Measurements from ENCODE around the gene ZNF181.
A peak's percentile ranks its signal among the peaks of the same experiment; 100 is the strongest.

Gene ZNF181

DNA sequence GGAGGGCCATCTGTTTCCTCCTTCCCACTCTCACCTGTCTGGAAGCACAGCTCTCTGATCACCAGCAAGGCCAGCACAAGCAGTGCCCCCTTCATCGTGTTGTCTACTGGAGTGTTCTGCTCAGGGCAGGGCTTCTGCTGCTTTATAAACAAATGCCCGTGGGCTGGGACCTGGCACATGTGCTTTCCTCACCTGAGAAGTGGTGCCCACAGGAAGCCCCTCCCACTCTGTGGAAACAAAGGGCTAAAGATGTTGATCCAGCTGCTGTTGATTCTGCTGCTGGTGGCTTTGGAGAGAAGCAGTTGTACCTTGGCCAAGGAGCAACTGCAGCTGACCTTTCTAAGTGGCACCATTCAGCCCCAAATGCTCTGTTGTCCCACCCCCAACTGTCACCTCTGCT, 26.4 kb upstream of the ZNF181 start:
- no peaks in the 10 kb centered on the region for H3K4me1 ChIP-seq (ENCODE audit: insufficient read depth, insufficient read length)
- no peak for DNase-seq (ENCODE audit: low read depth, low spot score)
- no peaks in the 10 kb centered on the region for H3K36me3 ChIP-seq (ENCODE audit: insufficient read depth, insufficient read length, low read length)
- H3K9ac ChIP-seq (ENCODE audit: insufficient read length, low read depth) = no peak overlapping the region
- H3K4me3 ChIP-seq (ENCODE audit: insufficient read length, low read depth) = no peak overlapping the region
- no peak for TF ChIP-seq SUZ12 (IDR thresholded peaks at IDR 0.05; ENCODE audit: extremely low read depth, insufficient read depth, insufficient read length)
- TF ChIP-seq ZNF274 (IDR thresholded peaks at IDR 0.05; ENCODE audit: low read depth, low read length) = no peak
- TF ChIP-seq YY1 (IDR thresholded peaks at IDR 0.05; ENCODE audit: insufficient read depth, insufficient read length) = no peak
- H3K9me3 ChIP-seq (ENCODE audit: insufficient read depth, low read length) = peaks cover 17% of the 10 kb centered on the region; the same call in 1 of the 2 replicates
- no peaks in the 10 kb centered on the region for H3K27me3 ChIP-seq (ENCODE audit: insufficient read depth, insufficient read length)

DNA sequence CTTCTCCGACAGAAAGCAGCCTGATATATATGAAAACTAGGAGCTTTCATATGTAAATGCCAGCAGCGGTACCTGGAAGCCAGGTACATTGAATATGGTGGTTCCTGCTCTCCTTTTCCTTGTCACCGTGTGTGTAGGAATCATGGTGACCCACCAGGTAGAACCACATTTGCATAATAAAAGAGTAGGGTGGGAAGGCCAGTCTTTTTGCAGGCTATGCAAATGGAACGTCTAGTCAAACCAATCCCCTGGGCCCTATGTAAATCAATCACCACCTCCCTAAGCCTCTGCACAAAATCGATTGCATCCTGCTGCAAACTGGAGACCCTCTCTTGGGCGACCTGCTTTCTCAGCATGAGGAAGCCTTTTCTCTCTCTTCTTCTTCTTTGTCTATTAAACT, 22.2 kb upstream of the ZNF181 start:
- H3K9me3 ChIP-seq (ENCODE audit: insufficient read depth, low read length) = peaks cover 38% of the 10 kb centered on the region
- TF ChIP-seq ZNF274 (IDR thresholded peaks at IDR 0.05; ENCODE audit: low read depth, low read length) (no peak), YY1 (IDR thresholded peaks at IDR 0.05; ENCODE audit: insufficient read depth, insufficient read length) (no peak), SUZ12 (IDR thresholded peaks at IDR 0.05; ENCODE audit: extremely low read depth, insufficient read depth, insufficient read length) (no peak)
- no peak overlapping the region for H3K4me3 ChIP-seq (ENCODE audit: insufficient read length, low read depth)
- no peak overlapping the region for H3K9ac ChIP-seq (ENCODE audit: insufficient read length, low read depth)
- no peaks in the 10 kb centered on the region for H3K27me3 ChIP-seq (ENCODE audit: insufficient read depth, insufficient read length)
- H3K4me1 ChIP-seq (ENCODE audit: insufficient read depth, insufficient read length) = no peaks in the 10 kb centered on the region
- no peak for DNase-seq (ENCODE audit: low read depth, low spot score)
- no peaks in the 10 kb centered on the region for H3K36me3 ChIP-seq (ENCODE audit: insufficient read depth, insufficient read length, low read length)

DNA sequence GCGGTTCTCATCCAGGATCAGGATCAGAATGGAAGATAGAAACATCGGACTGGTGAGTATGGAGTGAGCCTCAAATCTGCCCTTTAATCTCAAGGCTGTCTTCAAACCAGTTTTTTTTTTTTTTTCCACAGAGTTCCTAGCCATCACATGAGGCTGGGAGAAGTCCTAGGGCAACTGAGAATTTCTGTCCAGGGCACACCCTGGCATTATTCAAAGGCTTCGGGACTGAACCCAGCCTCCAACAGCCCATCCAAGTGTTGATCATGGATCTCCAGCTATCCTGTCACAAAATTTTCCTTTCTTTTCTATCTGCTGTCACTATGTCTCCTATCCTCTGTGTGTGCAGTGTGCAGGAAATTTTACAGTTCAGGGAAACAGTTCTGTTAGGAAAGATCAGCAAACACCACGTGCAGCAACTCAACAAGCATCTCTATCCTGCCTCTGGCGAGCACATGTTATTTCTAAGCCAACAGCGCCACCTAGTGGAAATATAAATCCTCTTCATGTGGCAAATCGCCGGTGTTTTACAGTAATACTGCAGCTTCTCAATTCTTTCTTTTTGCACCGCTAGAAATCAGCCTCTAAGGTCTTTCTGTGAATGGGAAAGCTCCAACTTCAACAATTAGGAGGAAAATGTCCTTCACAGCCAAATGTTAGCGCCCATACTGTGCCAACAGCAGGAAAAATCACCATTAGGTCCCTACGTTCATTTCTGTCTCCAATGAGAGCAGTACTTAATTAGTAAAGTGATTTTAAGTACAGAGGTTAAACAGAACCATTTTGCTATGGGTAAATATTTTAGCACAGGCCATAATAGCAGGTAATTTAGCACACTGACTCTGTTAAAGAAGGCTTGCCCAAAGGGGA, 21.4 kb upstream of the ZNF181 start:
- DNase-seq (ENCODE audit: low read depth, low spot score) = peak; percentile 63
- no peaks in the 10 kb centered on the region for H3K4me1 ChIP-seq (ENCODE audit: insufficient read depth, insufficient read length)
- peaks cover 38% of the 10 kb centered on the region for H3K9me3 ChIP-seq (ENCODE audit: insufficient read depth, low read length)
- no peak overlapping the region for H3K9ac ChIP-seq (ENCODE audit: insufficient read length, low read depth)
- no peaks in the 10 kb centered on the region for H3K27me3 ChIP-seq (ENCODE audit: insufficient read depth, insufficient read length)
- H3K36me3 ChIP-seq (ENCODE audit: insufficient read depth, insufficient read length, low read length) = no peaks in the 10 kb centered on the region
- TF ChIP-seq SUZ12 (IDR thresholded peaks at IDR 0.05; ENCODE audit: extremely low read depth, insufficient read depth, insufficient read length) = no peak
- no peak for TF ChIP-seq YY1 (IDR thresholded peaks at IDR 0.05; ENCODE audit: insufficient read depth, insufficient read length)
- no peak for TF ChIP-seq ZNF274 (IDR thresholded peaks at IDR 0.05; ENCODE audit: low read depth, low read length)
- no peak overlapping the region for H3K4me3 ChIP-seq (ENCODE audit: insufficient read length, low read depth)

DNA sequence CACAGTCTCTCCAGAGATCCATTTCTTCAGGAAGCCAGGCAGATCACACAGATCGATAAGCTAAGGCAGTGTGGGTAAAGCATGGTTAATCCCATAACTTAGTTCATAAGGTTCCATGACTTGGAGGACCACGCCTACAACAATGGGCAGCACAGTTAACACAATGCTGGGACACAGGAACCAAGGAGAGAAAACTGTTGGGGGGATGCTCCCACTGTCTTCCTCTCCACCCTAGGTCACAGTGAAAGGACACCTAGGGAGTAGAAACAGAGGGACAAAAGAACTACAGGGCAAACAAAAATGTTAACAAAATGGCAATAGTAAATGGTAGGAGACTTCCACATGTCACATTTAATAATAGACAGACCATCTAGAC, 20.8 kb upstream of the ZNF181 start:
- H3K9me3 ChIP-seq (ENCODE audit: insufficient read depth, low read length) = peaks cover 38% of the 10 kb centered on the region
- DNase-seq (ENCODE audit: low read depth, low spot score) = no peak
- TF ChIP-seq SUZ12 (IDR thresholded peaks at IDR 0.05; ENCODE audit: extremely low read depth, insufficient read depth, insufficient read length) = no peak
- no peak for TF ChIP-seq YY1 (IDR thresholded peaks at IDR 0.05; ENCODE audit: insufficient read depth, insufficient read length)
- TF ChIP-seq ZNF274 (IDR thresholded peaks at IDR 0.05; ENCODE audit: low read depth, low read length) = no peak

DNA sequence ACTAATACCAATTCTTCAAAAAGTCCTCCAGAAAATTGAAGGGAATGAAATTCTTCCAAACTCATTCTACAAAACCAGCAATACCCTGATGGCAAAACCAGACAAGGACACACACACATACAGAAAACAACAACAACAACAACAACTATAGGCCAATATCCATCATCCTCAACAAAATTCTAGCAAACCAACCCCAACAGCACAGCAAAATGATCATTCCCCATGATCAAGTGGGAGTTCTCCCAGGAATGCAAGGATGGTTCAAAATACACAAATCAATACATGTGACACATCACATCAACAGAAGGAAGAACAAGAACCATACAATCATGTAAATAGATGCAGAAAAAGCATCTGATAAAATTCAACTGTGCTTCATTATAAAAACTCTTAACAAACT, 18.7 kb upstream of the ZNF181 start:
- TF ChIP-seq YY1 (IDR thresholded peaks at IDR 0.05; ENCODE audit: insufficient read depth, insufficient read length) (no peak), SUZ12 (IDR thresholded peaks at IDR 0.05; ENCODE audit: extremely low read depth, insufficient read depth, insufficient read length) (no peak), ZNF274 (IDR thresholded peaks at IDR 0.05; ENCODE audit: low read depth, low read length) (no peak)
- Histone ChIP-seq H3K4me3 (ENCODE audit: insufficient read length, low read depth) (no peak overlapping the region), H3K27me3 (ENCODE audit: insufficient read depth, insufficient read length) (no peaks in the 10 kb centered on the region), H3K36me3 (ENCODE audit: insufficient read depth, insufficient read length, low read length) (no peaks in the 10 kb centered on the region), H3K9ac (ENCODE audit: insufficient read length, low read depth) (no peak overlapping the region), H3K9me3 (ENCODE audit: insufficient read depth, low read length) (peaks cover 38% of the 10 kb centered on the region), H3K4me1 (ENCODE audit: insufficient read depth, insufficient read length) (no peaks in the 10 kb centered on the region)
- no peak for DNase-seq (ENCODE audit: low read depth, low spot score)

More for the DNA sequence above, 20.8 kb upstream of the ZNF181 start:
- no peak overlapping the region for H3K4me3 ChIP-seq (ENCODE audit: insufficient read length, low read depth)
- no peaks in the 10 kb centered on the region for H3K36me3 ChIP-seq (ENCODE audit: insufficient read depth, insufficient read length, low read length)
- no peaks in the 10 kb centered on the region for H3K27me3 ChIP-seq (ENCODE audit: insufficient read depth, insufficient read length)
- H3K4me1 ChIP-seq (ENCODE audit: insufficient read depth, insufficient read length) = no peaks in the 10 kb centered on the region
- H3K9ac ChIP-seq (ENCODE audit: insufficient read length, low read depth) = no peak overlapping the region

DNA sequence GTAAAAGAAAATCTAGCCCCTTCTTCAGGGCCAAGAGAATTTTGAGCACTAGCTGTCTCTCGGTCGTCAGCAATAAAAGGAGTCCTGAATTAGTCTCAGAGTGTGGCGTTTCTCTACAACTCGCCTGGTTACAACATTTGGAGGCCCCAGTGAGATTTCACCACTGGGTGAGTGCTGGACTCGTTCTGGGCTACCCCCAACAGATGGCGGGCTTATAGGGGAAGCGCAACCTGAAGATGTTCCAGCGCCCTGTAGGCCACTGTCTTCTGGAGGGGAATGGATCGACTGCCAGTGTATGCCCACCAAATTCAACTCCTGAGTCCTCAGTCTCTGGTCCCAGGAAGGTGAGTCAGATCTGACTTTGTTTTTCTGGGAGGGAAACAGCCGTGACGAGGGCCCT, 11.7 kb upstream of the ZNF181 start:
- TF ChIP-seq SUZ12 (IDR thresholded peaks at IDR 0.05; ENCODE audit: extremely low read depth, insufficient read depth, insufficient read length) (no peak), ZNF274 (IDR thresholded peaks at IDR 0.05; ENCODE audit: low read depth, low read length) (no peak), YY1 (IDR thresholded peaks at IDR 0.05; ENCODE audit: insufficient read depth, insufficient read length) (no peak)
- Histone ChIP-seq H3K9ac (ENCODE audit: insufficient read length, low read depth) (no peak overlapping the region), H3K4me3 (ENCODE audit: insufficient read length, low read depth) (no peak overlapping the region), H3K4me1 (ENCODE audit: insufficient read depth, insufficient read length) (no peaks in the 10 kb centered on the region), H3K9me3 (ENCODE audit: insufficient read depth, low read length) (no peaks in the 10 kb centered on the region), H3K36me3 (ENCODE audit: insufficient read depth, insufficient read length, low read length) (no peaks in the 10 kb centered on the region), H3K27me3 (ENCODE audit: insufficient read depth, insufficient read length) (no peaks in the 10 kb centered on the region)
- DNase-seq (ENCODE audit: low read depth, low spot score) = no peak

DNA sequence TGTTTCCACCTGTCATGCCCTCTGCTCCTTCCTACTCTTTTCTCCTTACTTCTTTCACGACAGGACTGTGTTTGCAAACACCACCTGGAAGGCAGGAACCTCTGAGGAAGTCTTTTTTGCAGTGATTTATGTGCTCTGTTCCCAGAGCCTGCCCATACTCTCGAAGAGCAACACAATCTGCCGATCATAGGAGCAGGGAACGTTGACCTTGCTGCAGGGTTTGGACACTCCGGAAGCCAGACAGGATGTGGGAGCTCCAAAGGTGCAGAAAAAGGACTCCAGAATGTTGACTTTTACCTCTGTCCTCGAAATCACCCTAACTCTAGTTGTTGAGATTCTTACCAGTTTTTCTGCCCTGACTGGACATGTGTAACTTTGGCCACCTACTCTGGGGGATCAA, 8.6 kb upstream of the ZNF181 start:
- no peaks in the 10 kb centered on the region for H3K27me3 ChIP-seq (ENCODE audit: insufficient read depth, insufficient read length)
- DNase-seq (ENCODE audit: low read depth, low spot score) = no peak

More for the DNA sequence above, 8.6 kb upstream of the ZNF181 start:
- no peaks in the 10 kb centered on the region for H3K36me3 ChIP-seq (ENCODE audit: insufficient read depth, insufficient read length, low read length)
- no peaks in the 10 kb centered on the region for H3K4me1 ChIP-seq (ENCODE audit: insufficient read depth, insufficient read length)
- H3K4me3 ChIP-seq (ENCODE audit: insufficient read length, low read depth) = no peak overlapping the region
- H3K9me3 ChIP-seq (ENCODE audit: insufficient read depth, low read length) = no peaks in the 10 kb centered on the region
- TF ChIP-seq SUZ12 (IDR thresholded peaks at IDR 0.05; ENCODE audit: extremely low read depth, insufficient read depth, insufficient read length) (no peak), ZNF274 (IDR thresholded peaks at IDR 0.05; ENCODE audit: low read depth, low read length) (no peak), YY1 (IDR thresholded peaks at IDR 0.05; ENCODE audit: insufficient read depth, insufficient read length) (no peak)
- H3K9ac ChIP-seq (ENCODE audit: insufficient read length, low read depth) = no peak overlapping the region

Data from NT2/D1 (cell line).